NCI-H1417 treated with DMSO at 0.1 percent for 48 hours (cell line): Measurements from ENCODE around the gene TTC23.
A peak's percentile ranks its signal among the peaks of the same experiment; 100 is the strongest.

Experiments used
- DNase-seq: peaks from one replicate; lab custom pipeline; 2025; lab: John Stamatoyannopoulos, UW

Gene TTC23

GRCh38 chr15:99137877-99138276, 111.5 kb downstream of the TTC23 start:
- DNase-seq = no peak

- peak; percentile 42 for DNase-seq
Measured at GRCh38 chr15:99137111-99137546, 112.3 kb downstream of the TTC23 start.

GRCh38 chr15:99135194-99135593, 114.2 kb downstream of the TTC23 start:
- no peak for DNase-seq

GRCh38 chr15:99134317-99134821, 115.0 kb downstream of the TTC23 start:
- DNase-seq = no peak

GRCh38 chr15:99132634-99133287, 116.6 kb downstream of the TTC23 start:
- DNase-seq = no peak

- no peak for DNase-seq
Measured at GRCh38 chr15:99132122-99132521, 117.3 kb downstream of the TTC23 start.

GRCh38 chr15:99131441-99132023, 117.8 kb downstream of the TTC23 start:
- DNase-seq = no peak

- no peak for DNase-seq
Measured at GRCh38 chr15:99130765-99131440, 118.5 kb downstream of the TTC23 start.

GRCh38 chr15:99130314-99130713, 119.1 kb downstream of the TTC23 start:
- DNase-seq = no peak

GRCh38 chr15:99129644-99130043, 119.7 kb downstream of the TTC23 start:
- DNase-seq = no peak

GRCh38 chr15:99128411-99128810, 121.0 kb downstream of the TTC23 start:
- no peak for DNase-seq

- DNase-seq = no peak
Measured at GRCh38 chr15:99127773-99128172, 121.6 kb downstream of the TTC23 start.

- DNase-seq = no peak
Measured at GRCh38 chr15:99126930-99127329, 122.5 kb downstream of the TTC23 start.

- DNase-seq = no peak
Measured at GRCh38 chr15:99126131-99126588, 123.2 kb downstream of the TTC23 start.

- no peak for DNase-seq
Measured at GRCh38 chr15:99125061-99125891, 124.1 kb downstream of the TTC23 start.

GRCh38 chr15:99124641-99125040, 124.7 kb downstream of the TTC23 start:
- DNase-seq = no peak

- DNase-seq = no peak
Measured at GRCh38 chr15:99123713-99124451, 125.5 kb downstream of the TTC23 start.

GRCh38 chr15:99122831-99123712, 126.3 kb downstream of the TTC23 start:
- no peak for DNase-seq

GRCh38 chr15:99121691-99122410, 127.5 kb downstream of the TTC23 start:
- DNase-seq = no peak

GRCh38 chr15:99121207-99121606, 128.2 kb downstream of the TTC23 start:
- no peak for DNase-seq
